ENCODE data around the gene SLCO2B1.

SLCO2B1 gene

GRCh38 chr11:75241906-75242644 lies 91.2 kb downstream of the SLCO2B1 start:
- Histone ChIP-seq H3K4me1 (peaks cover 0 to 27% (median 17%) of the 10 kb centered on the region in 4 donors), H3K4me3 (peak overlapping the region; percentile 36 to 39), H3K27ac (no peak overlapping the region), H3K27me3 (peaks cover 0 to 81% of the 10 kb centered on the region in 2 donors), H3K9me3 (no peaks in the 10 kb centered on the region), H3K36me3 (no peaks in the 10 kb centered on the region)
- TF ChIP-seq CTCF (IDR thresholded peaks at IDR 0.05): no peak
- peak in 1 of 2 donors; percentile 60 for DNase-seq
- intact Hi-C loops (cut with DNase I; ENCODE audit: low total_unique reads): loop anchor here (2.0 to 5.0 kb wide), 2 partner anchors 95 to 221 kb away; no protein-coding TSS in a partner anchor

GRCh38 chr11:75242722-75243600 lies 92.1 kb downstream of the SLCO2B1 start:
- intact Hi-C loops (cut with DNase I; ENCODE audit: low total_unique reads): loop anchor here (2.0 to 5.0 kb wide), 2 partner anchors 96 to 222 kb away; no protein-coding TSS in a partner anchor
- peak in 1 of 2 donors; percentile 51 for DNase-seq
- Histone ChIP-seq H3K36me3 (no peaks in the 10 kb centered on the region), H3K27ac (no peak overlapping the region), H3K4me3 (no peak overlapping the region), H3K27me3 (peaks cover 0 to 78% of the 10 kb centered on the region in 2 donors), H3K4me1 (peaks cover 0 to 27% (median 17%) of the 10 kb centered on the region in 4 donors), H3K9me3 (no peaks in the 10 kb centered on the region)
- no peak for TF ChIP-seq CTCF (IDR thresholded peaks at IDR 0.05)

GRCh38 chr11:75244052-75244814 lies 93.3 kb downstream of the SLCO2B1 start:
- TF ChIP-seq CTCF (IDR thresholded peaks at IDR 0.05): no peak
- no peaks in the 10 kb centered on the region for H3K9me3 ChIP-seq
- peak in 1 of 2 donors; percentile 20 for DNase-seq
- intact Hi-C loops (cut with DNase I; ENCODE audit: low total_unique reads): loop anchor here (5.0 kb wide), 1 partner anchor 97 kb away; no protein-coding TSS in a partner anchor
- H3K27me3 ChIP-seq: peaks cover 0 to 70% of the 10 kb centered on the region in 2 donors
- H3K4me3 ChIP-seq: no peak overlapping the region
- H3K27ac ChIP-seq: no peak overlapping the region
- no peaks in the 10 kb centered on the region for H3K36me3 ChIP-seq
- H3K4me1 ChIP-seq: peaks cover 0 to 27% (median 17%) of the 10 kb centered on the region in 4 donors

GRCh38 chr11:75245356-75246005 lies 94.6 kb downstream of the SLCO2B1 start:
- peaks cover 0 to 21% (median 12%) of the 10 kb centered on the region in 4 donors for H3K4me1 ChIP-seq
- no peaks in the 10 kb centered on the region for H3K36me3 ChIP-seq
- no peak overlapping the region for H3K27ac ChIP-seq
- peak; percentile 9 to 25 for DNase-seq
- H3K9me3 ChIP-seq: no peaks in the 10 kb centered on the region
- intact Hi-C loops (cut with DNase I; ENCODE audit: low total_unique reads): no loop called here
- TF ChIP-seq CTCF (IDR thresholded peaks at IDR 0.05): no peak
- H3K4me3 ChIP-seq: no peak overlapping the region
- peaks cover 0 to 68% of the 10 kb centered on the region in 2 donors for H3K27me3 ChIP-seq

Data from tibial artery (tissue), 4 donors.